SKM-1 treated with dmso at 0.1 percent for 144 hours (cell line): Measurements from ENCODE around the gene POLR1G.
A peak's percentile ranks its signal among the peaks of the same experiment; 100 is the strongest.

ENCODE experiments used
- DNase-seq: peaks from one replicate; lab custom pipeline; 2025; ENCODE audit not compliant: unreplicated experiment; lab: John Stamatoyannopoulos, UW

POLR1G gene

GRCh38 chr19:45443462-45444317, 37.2 kb downstream of the POLR1G start:
- peak; percentile 26 for DNase-seq

DNA sequence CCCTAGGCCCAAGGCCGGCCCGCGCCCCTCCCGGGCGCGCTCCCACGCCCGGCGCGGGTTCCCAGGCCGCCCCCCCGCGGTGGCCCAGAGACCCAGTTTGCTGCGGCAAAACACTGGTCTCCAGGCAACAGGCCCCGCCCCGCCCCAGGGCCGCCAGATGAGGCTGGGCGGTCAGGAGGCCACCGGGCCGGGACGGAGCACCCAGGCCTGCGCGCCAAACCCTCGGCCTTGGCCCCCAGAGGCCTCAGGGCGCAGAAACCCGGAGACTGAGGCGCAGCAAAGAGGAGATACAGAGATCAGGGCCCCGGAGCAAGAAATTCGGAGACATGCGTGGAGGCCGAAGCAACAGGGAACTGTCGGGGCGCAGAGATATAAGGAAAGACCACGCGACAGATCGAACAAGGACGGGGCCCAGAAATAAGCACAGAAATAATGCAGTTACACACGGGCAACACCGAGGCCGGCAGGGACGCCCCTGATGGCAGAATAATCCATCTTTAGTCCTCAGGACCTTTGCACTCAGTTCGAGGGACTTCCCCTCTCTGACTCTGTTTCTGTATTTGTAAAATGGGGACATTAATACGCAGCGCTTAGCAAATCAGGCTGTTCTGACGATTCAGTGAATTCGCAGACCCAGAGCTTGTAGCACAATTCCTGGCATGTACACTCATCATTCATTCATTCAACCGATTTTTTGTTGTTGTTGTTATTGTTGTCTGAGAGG, 38.0 kb downstream of the POLR1G start:
- peak; percentile 19 for DNase-seq

GRCh38 chr19:45445139-45445538, 38.7 kb downstream of the POLR1G start:
- DNase-seq, result no peak

DNA sequence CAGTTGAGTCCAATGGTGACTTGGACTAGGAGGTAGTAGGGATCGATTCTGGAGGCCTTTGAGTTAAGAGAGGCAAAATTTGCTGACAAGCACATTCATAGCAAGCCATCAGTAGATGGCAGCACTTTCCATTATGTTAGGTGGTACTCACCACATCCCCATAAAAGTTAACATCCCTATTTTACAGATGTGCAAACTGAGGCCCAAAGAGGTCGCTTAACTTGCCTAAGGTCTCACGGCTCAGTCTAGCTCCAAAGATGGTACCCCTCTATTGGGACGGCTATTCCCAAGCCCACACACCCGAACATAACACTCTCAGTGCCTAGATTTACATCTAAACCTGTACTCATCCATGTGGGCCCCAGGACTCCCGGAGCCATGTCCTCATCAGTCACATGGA, 39.9 kb downstream of the POLR1G start:
- DNase-seq, result peak; percentile 8

- DNase-seq, result no peak
Observed at GRCh38 chr19:45446944-45447343, 40.5 kb downstream of the POLR1G start.

DNA sequence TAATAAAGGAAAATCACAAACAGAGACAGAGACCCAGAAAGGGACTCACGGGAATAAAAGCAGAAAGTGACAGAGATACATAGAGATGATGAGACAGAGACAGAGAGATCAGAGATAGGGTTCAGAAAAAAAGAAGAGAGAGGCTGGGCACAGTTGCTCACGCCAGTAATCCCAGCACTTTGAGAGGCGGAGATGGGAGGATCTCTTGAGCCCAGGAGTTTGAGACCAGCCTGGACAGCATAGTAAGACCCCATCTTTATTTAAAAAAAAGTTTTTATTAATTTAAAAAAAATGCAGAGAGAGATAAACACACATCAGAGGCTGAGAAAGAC, 41.9 kb downstream of the POLR1G start:
- DNase-seq, result no peak

GRCh38 chr19:45448887-45449299, 42.4 kb downstream of the POLR1G start:
- no peak for DNase-seq

DNA sequence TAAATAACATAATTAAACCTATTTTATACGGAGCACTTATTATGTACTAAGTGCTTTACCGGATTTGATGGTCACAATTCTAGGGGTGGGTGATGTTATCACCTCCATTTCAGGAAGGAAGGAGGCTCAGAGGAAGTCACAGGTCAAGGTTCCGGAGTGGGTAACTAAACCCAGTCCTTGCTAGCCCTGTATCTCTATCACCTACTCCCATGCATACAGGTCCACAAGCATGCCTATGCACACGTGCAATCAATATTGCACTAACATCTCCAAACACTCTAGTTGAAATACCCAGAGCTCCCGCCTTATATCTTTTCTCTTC, 43.5 kb downstream of the POLR1G start:
- DNase-seq, result peak; percentile 22

- DNase-seq, result no peak
Observed at GRCh38 chr19:45451131-45451849, 44.8 kb downstream of the POLR1G start.

- no peak for DNase-seq
Observed at GRCh38 chr19:45451850-45452387, 45.5 kb downstream of the POLR1G start.

DNA sequence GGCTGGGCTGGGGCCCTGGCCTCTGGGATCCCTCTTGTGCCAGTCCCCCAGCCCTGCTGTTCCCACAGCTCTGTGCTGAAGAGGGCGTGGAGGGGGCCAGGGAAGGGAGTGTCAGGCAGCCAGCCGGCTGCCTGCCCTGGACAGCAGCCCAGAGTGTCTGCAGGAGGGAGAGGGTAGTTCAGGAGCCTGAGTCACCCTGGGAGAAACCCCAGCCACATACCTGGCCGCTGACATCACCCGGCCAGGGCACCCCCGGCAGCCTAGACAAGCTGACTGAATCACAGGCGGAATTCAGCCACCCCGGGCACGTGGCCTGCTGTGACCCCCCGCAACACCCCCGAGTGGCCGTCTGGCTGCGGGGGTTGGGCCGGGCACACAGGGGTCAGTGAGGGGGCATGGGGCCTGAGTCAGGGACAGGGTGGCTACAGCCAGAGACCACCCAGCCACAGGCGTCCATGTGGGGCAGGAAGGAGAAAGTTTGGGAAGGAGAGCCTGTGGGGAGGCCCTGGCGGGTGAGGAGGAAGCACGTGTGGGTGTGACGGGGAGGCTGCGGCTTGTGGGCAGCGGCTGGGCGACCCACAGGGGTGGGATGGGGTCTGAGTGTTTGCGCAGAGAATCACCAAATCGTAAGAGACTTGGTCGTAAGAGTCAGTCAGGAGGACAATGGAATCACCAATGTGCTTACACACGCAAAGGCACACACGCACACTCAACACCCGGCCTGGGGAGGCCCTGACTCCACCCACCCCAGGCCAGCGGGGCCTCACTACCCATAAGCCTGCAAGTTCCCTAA, 49.5 kb downstream of the POLR1G start:
- DNase-seq, result peak; percentile 75

DNA sequence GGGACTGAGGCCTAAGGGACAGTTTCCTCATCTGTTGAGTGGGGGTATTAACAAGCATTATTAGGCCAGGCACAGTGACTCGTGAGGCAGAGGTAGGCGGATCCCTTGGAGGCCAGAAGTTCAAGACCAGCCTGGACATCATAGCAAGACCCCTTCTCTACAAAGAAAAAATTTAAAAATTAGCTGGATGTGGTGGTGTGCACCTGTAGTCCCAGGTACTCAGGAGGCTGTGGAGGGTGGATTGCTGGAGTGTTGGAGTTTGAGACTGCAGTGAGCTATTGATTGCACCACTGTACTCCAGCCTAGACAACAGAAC, 50.0 kb downstream of the POLR1G start:
- DNase-seq, result no peak

- no peak for DNase-seq
Observed at GRCh38 chr19:45457776-45458175, 51.3 kb downstream of the POLR1G start.
